Measurements from ENCODE around the gene MTFMT.

MTFMT gene

GRCh38 chr15:65042776-65043327, 13.4 kb upstream of the MTFMT start:
- ChIA-PET POLR2A (interaction anchor here (0.9 kb wide), 1 partner anchor 143 kb away, joined by 3 read pairs; the partner anchor contains the start of gene CLPX), CTCF (interaction anchor here (0.6 to 1.0 kb wide), 3 partner anchors 42 to 458 kb away, joined by 3 to 4 read pairs (median 4); no protein-coding TSS in a partner anchor)
- no peak for DNase-seq (ENCODE audit: extremely low spot score)
- TF ChIP-seq FOXA1 (IDR thresholded peaks at IDR 0.05) = no peak
- no peak for TF ChIP-seq ELF4 (IDR thresholded peaks at IDR 0.05)
- TF ChIP-seq LEF1 (IDR thresholded peaks at IDR 0.05; ENCODE audit: borderline replicate concordance) = no peak
- TF ChIP-seq L3MBTL2 (conservative IDR thresholded peaks at IDR 0.05) = no peak
- TF ChIP-seq SP1 (IDR thresholded peaks at IDR 0.05) = no peak
- no peak for TF ChIP-seq ARNT (IDR thresholded peaks at IDR 0.05)

DNA sequence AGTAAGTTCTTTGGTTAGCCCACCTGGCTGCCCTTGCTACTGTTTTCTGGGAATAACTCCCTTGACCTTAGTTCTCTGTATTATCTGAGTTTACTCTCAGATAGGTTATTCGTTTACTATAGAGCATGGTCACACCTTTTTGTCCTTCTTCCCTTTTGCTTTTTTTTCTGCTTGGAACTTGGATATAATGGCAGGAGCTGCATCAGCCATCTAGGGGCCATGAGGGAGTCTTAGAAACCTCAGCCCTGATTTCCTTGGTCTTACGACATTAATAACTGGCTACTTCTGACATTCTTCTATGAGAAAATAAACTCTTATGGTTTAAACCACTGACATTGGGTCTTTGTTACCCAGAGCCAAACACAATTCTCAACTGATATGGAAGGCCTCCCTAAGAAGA, 12.3 kb upstream of the MTFMT start:
- ChIA-PET POLR2A (no interaction called here), CTCF (no interaction called here)
- TF ChIP-seq TARDBP (IDR thresholded peaks at IDR 0.05) (no peak), NFRKB (IDR thresholded peaks at IDR 0.05) (no peak), ZNF384 (IDR thresholded peaks at IDR 0.05) (no peak), L3MBTL2 (conservative IDR thresholded peaks at IDR 0.05) (no peak), HDGF (IDR thresholded peaks at IDR 0.05; ENCODE audit: borderline replicate concordance) (no peak), SUZ12 (IDR thresholded peaks at IDR 0.05) (no peak), SP1 (IDR thresholded peaks at IDR 0.05) (no peak)
- no peak for DNase-seq (ENCODE audit: extremely low spot score)

DNA sequence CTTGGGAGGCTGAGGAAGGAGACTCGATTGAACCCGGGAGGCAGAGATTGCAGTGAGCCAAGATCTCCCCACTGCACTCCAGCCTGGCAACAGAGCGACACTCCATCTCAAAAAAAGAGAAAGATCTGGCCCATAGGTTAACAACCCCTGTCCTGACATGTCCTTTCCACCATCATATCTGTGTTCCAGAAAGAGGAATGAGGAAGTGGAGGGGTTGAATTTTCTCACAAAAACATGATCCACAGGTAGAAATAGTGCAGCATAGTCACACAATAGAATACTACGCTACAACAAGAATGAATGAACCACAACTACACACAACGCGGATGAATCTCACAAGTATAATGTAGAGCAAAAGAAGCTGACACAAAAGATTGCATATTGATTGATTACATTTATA, 11.0 kb upstream of the MTFMT start:
- CTCF ChIA-PET = no interaction called here
- DNase-seq (ENCODE audit: extremely low spot score) = no peak
- TF ChIP-seq SUZ12 (IDR thresholded peaks at IDR 0.05) (no peak), NFRKB (IDR thresholded peaks at IDR 0.05) (no peak), HDGF (IDR thresholded peaks at IDR 0.05; ENCODE audit: borderline replicate concordance) (no peak), L3MBTL2 (conservative IDR thresholded peaks at IDR 0.05) (no peak), CTBP1 (IDR thresholded peaks at IDR 0.05; ENCODE audit: borderline replicate concordance) (no peak), FOXA1 (IDR thresholded peaks at IDR 0.05) (no peak)
- POLR2A ChIA-PET = no interaction called here

DNA sequence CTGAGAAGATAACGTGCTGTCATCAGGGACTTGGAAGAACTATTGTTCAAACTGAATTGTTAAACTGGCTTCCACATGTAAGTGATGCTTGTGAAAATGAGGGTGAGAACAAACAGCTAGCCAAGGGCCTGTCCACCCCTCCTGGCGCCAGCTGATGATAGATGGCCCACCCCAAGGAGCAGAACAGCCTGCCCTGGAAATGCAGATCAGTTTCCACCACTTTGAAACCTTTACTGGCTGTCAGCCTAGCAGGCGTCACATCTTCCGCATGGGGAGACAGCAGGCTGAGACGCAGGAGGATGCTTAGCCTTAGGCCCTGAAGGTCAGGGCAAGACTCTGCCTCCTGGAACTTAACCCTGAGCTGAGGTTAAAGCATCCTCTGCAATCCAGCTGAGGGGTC, 9.4 kb upstream of the MTFMT start:
- ChIA-PET CTCF (no interaction called here), POLR2A (no interaction called here)
- DNase-seq (ENCODE audit: extremely low spot score) = no peak
- TF ChIP-seq SP1 (IDR thresholded peaks at IDR 0.05) (no peak), LEF1 (IDR thresholded peaks at IDR 0.05; ENCODE audit: borderline replicate concordance) (no peak), FOXM1 (IDR thresholded peaks at IDR 0.05; ENCODE audit: borderline replicate concordance) (no peak), BHLHE40 (IDR thresholded peaks at IDR 0.05; ENCODE audit: borderline replicate concordance) (no peak), SUZ12 (IDR thresholded peaks at IDR 0.05) (no peak), ELF4 (IDR thresholded peaks at IDR 0.05) (no peak), ZNF384 (IDR thresholded peaks at IDR 0.05) (no peak), ARNT (IDR thresholded peaks at IDR 0.05) (no peak), NFRKB (IDR thresholded peaks at IDR 0.05) (no peak), L3MBTL2 (conservative IDR thresholded peaks at IDR 0.05) (no peak), TARDBP (IDR thresholded peaks at IDR 0.05) (no peak), HDGF (IDR thresholded peaks at IDR 0.05; ENCODE audit: borderline replicate concordance) (no peak), FOXA1 (IDR thresholded peaks at IDR 0.05) (no peak), CTBP1 (IDR thresholded peaks at IDR 0.05; ENCODE audit: borderline replicate concordance) (no peak), FOXK2 (IDR thresholded peaks at IDR 0.05) (no peak)
- TF ChIP-seq, protein P1, sequence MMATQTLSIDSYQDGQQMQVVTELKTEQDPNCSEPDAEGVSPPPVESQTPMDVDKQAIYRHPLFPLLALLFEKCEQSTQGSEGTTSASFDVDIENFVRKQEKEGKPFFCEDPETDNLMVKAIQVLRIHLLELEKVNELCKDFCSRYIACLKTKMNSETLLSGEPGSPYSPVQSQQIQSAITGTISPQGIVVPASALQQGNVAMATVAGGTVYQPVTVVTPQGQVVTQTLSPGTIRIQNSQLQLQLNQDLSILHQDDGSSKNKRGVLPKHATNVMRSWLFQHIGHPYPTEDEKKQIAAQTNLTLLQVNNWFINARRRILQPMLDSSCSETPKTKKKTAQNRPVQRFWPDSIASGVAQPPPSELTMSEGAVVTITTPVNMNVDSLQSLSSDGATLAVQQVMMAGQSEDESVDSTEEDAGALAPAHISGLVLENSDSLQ (IDR thresholded peaks at IDR 0.05) = no peak

DNA sequence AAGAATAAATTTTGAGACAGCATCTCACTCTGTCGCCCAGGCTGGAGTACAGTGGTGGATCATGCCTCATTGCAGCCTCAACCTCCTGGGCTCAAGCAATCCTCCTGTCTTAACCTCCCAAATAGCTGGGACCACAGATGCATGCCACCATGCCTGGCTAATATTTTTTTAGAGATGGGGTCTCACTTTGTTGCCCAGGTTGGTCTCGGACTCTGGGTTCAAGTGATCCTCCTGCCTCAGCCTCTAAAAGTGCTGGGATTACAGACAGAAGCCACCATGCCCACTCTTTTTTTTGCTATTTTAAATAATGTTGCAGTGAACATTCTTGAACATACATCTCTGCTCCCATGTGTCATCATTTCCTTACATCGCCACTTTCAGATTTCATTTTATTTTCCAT, 9.0 kb upstream of the MTFMT start:
- TF ChIP-seq ELF4 (IDR thresholded peaks at IDR 0.05) = no peak
- TF ChIP-seq NFRKB (IDR thresholded peaks at IDR 0.05) = no peak
- no peak for TF ChIP-seq ZNF384 (IDR thresholded peaks at IDR 0.05)
- TF ChIP-seq TARDBP (IDR thresholded peaks at IDR 0.05) = no peak
- TF ChIP-seq FOXK2 (IDR thresholded peaks at IDR 0.05) = no peak
- TF ChIP-seq SP1 (IDR thresholded peaks at IDR 0.05) = no peak
- TF ChIP-seq FOXM1 (IDR thresholded peaks at IDR 0.05; ENCODE audit: borderline replicate concordance) = no peak
- TF ChIP-seq CTBP1 (IDR thresholded peaks at IDR 0.05; ENCODE audit: borderline replicate concordance) = no peak
- TF ChIP-seq, protein P1 (IDR thresholded peaks at IDR 0.05) = no peak
- TF ChIP-seq ARNT (IDR thresholded peaks at IDR 0.05) = no peak
- no peak for TF ChIP-seq LEF1 (IDR thresholded peaks at IDR 0.05; ENCODE audit: borderline replicate concordance)
- TF ChIP-seq L3MBTL2 (conservative IDR thresholded peaks at IDR 0.05) = no peak
- no peak for TF ChIP-seq SUZ12 (IDR thresholded peaks at IDR 0.05)
- TF ChIP-seq HDGF (IDR thresholded peaks at IDR 0.05; ENCODE audit: borderline replicate concordance) = no peak
- TF ChIP-seq BHLHE40 (IDR thresholded peaks at IDR 0.05; ENCODE audit: borderline replicate concordance) = no peak
- no peak for TF ChIP-seq FOXA1 (IDR thresholded peaks at IDR 0.05)
- CTCF ChIA-PET = interaction anchor here (0.7 kb wide), 1 partner anchor 16 kb away, joined by 4 read pairs; no protein-coding TSS in a partner anchor
- POLR2A ChIA-PET = no interaction called here
- DNase-seq (ENCODE audit: extremely low spot score) = no peak

DNA sequence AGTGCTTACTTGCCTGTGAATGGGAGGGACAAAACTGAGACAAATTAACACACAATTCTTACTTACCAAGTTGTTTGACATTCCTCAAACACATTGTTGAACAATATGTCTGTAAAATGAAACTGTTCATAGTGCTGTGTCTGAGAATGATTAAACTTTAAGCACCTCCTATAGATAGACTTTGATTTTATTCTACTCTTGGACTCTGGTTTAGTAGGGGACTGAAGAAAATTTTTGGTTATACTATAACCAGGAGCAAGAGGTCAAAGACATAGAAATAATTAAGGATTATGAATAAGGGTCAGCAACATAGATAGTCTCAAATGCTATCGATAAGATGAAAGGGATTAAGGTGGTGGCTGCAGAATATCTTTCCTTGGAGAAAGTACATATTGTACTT, 7.9 kb upstream of the MTFMT start:
- TF ChIP-seq L3MBTL2 (conservative IDR thresholded peaks at IDR 0.05) = no peak
- no peak for TF ChIP-seq HDGF (IDR thresholded peaks at IDR 0.05; ENCODE audit: borderline replicate concordance)
- no peak for TF ChIP-seq CTBP1 (IDR thresholded peaks at IDR 0.05; ENCODE audit: borderline replicate concordance)
- TF ChIP-seq BHLHE40 (IDR thresholded peaks at IDR 0.05; ENCODE audit: borderline replicate concordance) = no peak
- no peak for TF ChIP-seq ARNT (IDR thresholded peaks at IDR 0.05)
- TF ChIP-seq ZNF384 (IDR thresholded peaks at IDR 0.05) = no peak
- TF ChIP-seq FOXK2 (IDR thresholded peaks at IDR 0.05) = no peak
- TF ChIP-seq LEF1 (IDR thresholded peaks at IDR 0.05; ENCODE audit: borderline replicate concordance) = no peak
- no peak for TF ChIP-seq FOXM1 (IDR thresholded peaks at IDR 0.05; ENCODE audit: borderline replicate concordance)
- TF ChIP-seq SUZ12 (IDR thresholded peaks at IDR 0.05) = no peak
- TF ChIP-seq SP1 (IDR thresholded peaks at IDR 0.05) = no peak
- TF ChIP-seq FOXA1 (IDR thresholded peaks at IDR 0.05) = no peak
- ChIA-PET CTCF (no interaction called here), POLR2A (no interaction called here)
- no peak for DNase-seq (ENCODE audit: extremely low spot score)

DNA sequence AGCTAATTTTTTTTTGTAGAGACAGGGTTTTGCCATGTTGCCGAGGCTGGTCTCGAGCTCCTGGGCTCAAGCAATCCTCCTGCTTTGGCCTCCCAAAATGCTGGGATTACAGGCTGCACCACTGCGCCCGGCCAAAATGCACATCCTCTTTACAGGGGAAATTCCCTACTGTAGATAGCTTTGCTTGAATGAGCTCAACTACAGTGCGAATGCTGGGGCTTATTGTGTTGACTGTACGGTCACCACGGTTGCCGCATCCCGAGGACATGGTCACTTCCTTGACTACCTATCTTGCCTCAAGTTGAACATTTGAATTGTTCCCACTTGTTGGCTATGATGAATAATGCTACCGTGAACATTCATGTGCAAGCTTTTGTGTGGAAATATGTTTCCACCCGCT, 5.3 kb upstream of the MTFMT start:
- TF ChIP-seq FOXM1 (IDR thresholded peaks at IDR 0.05; ENCODE audit: borderline replicate concordance) = no peak
- TF ChIP-seq ARNT (IDR thresholded peaks at IDR 0.05) = no peak
- TF ChIP-seq BHLHE40 (IDR thresholded peaks at IDR 0.05; ENCODE audit: borderline replicate concordance) = no peak
- no peak for TF ChIP-seq CTBP1 (IDR thresholded peaks at IDR 0.05; ENCODE audit: borderline replicate concordance)
- TF ChIP-seq TARDBP (IDR thresholded peaks at IDR 0.05) = no peak
- POLR2A ChIA-PET = no interaction called here
- no peak for DNase-seq (ENCODE audit: extremely low spot score)
- CTCF ChIA-PET = interaction anchor here (0.7 to 0.8 kb wide), 3 partner anchors 9 to 27 kb away, joined by 3 read pairs; no protein-coding TSS in a partner anchor

Data from HEK293T (cell line).